ENCODE measurements around the gene GSX1.
"Not testable (repeated sequence)": the region's sequence is repeated elsewhere in the genome, so short reads cannot be mapped to it uniquely, and the experiment has no call there.

Gene GSX1

DNA sequence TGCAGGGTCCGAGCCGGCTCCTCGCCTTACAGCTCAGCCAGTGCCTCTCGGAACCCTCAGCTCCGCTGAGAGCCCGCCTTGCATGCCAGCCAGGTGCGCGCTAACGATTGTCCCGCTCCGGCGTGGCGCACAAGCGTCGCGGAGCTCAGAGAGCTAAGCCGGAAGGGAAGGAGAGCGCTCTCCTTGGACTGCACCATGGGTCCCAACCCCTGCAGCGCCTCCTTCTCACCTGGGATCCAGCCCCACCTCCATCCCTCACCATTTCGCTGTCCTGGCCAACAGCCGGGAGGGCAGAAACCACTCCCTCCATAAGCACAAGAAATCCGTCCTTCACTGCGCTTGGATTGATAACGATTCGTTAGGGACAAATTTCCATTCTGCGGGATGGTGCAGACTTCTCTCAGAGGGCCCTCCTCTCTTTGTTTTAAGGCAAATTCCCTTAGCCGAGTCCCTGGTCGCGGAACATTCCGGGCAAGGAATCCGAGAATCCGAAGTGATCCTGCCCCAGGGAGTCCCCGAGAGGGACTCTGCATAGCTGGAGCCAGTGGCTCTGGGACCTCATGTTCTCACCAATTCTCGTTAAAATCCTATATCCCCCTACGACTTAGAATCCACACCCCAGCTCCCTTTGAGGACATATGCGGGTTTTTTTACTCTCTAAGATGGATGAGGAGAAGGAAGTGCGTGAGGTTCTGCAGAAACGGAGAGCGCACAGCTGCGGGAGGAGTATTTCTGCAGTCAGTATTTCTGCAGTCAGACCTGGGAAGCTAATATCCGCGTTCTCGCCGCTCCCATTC, 2.8 kb downstream of the GSX1 start:
- DNase-seq, result no peak

DNA sequence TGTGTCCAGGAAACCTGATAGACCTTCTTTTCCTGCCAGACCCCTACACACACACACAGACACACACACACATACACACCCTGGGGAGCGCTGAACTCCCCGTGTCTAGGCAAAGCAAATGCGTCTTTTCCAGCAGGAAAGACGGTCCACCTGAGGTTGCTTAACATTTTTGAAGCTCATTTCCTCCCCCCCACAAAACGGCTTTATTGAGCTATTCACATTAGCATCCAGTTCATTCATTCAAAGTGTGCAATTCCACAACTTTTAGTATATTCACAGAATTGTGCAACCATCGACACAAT, 3.4 kb downstream of the GSX1 start:
- DNase-seq, result no peak

DNA sequence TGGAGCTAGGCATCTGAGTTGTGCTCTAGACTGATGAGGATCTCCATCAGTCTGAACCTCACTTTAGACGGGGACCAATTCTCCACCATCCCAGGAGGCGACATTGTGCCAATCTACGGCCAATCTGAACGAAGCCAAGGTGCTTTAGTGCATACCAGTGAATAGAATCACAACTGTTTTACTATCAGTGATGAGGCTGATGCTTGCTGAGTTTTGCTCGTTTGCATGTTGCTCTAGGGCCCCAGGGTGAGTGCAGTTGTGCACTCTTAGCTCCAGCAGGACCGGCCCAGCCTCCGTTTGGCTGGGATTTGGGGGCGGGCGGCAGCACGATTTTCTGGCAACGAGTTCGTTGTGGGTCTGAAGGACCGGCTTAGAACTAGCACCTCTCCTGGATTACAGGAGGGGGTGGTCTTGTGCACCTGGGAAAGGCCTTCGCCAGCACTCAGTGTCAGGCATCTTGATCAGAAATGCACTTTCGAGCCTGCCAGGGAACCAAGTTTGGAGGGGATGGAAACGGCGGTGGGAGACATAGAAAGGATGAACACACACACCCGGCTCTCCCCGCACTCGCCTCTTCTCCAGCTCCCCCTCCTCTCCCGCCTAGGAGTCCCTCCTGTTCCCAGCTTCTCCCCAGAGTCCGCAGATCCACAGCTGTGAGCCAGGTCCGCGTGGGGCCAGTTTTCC, 4.4 kb downstream of the GSX1 start:
- no peak for DNase-seq

DNA sequence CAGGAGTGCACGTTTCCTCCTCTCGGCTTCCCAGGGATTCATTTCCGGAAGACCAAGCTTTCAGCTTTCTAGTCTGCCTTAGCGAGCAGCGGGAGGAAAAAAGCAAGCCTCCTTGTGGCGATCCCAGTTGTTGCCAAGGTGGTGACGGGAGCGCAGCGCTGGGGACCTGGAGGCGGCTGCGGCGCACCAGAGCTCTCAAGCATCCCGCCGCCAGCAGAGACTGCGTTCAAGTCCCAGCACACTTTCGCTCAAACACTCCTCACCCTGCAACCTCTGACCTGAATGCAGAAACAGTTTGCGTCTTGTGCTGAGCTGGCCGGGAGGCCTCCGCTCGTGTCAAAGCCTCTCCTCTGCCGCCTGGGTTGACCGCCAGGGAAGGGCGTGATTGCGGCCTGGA, 4.9 kb downstream of the GSX1 start:
- DNase-seq, result no peak

DNA sequence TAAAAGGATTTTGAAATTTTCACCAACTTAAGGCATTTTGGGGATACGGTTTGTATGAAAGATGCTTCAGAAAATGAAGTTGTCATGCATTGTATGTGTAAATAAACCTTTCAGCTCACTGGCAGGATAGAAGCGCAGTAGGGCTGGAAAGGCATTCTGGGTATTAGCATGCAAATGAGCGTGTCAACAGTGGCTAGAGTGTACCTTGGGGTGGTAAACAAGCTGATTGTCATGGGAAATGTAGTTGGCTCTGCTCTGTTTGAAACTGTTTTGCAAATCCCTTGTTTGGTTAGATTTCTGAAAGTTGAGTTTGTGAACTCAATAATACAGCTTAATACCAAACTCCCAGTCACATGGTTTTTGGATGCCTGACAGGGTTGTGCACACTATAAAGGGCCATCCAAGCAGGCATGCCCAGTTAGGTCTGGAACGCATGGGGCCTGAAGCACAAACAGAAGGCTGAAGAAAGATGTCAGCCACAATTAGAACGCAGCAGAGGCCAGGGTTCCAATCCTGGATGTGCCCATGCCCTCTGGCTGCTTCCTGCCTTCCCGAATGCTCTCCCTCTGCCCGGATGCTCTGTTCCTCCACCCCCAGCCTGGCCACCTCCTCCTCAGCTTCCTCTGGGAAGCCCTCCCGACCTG, 14.6 kb downstream of the GSX1 start:
- DNase-seq, result no peak

DNA sequence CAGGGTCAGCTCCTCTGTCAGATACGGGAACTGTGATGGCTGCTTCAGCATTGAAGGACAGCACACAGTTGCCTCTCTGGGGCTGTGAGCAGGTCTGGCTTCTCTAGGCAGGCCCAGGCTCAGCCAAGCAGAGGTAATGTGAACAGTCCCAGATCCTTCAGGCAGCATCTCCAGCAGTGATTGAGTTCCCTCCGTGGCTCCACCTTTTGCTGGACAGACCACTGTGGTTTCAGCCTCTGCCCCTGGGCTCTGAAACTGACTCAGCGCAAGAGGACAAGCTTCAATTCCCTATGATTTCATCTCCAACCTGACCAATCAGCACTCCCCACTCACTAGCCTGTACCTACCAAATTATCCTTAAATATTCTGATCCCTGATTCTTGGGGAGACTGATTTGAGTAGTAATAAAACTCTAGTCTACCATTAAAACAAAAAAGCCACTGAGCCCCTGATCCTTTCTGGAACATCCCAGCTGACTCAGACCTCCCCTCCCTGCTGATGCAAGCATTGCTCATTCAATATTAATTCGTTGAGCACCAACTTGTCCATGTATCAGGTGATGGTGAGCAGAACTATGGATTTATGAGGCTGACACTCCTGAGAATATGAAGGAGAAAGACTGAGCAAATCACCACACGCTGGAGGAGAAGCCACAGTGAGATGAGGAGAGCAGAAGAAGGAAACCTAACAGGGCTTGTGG, 16.7 kb downstream of the GSX1 start:
- DNase-seq, result no peak

DNA sequence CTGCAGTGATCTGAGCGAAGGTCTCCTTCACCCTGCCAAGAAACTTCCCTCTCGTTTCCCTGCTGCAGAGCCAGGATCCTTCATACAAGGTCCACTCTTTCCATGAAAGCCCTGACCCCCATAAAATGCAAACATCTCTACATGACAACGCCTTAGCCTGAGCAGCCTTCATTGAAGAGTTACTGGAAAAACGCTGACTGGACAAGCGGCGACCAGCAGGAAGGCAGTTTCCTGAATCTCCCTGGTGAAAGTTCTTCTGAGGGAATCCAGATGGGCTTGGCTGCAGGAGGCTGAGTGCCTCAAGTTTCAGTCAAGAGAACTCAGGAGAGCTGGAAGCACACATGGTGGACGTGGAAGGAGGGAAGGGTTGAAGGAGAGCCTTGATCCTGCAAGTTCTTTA, 17.7 kb downstream of the GSX1 start:
- DNase-seq, result no peak

DNA sequence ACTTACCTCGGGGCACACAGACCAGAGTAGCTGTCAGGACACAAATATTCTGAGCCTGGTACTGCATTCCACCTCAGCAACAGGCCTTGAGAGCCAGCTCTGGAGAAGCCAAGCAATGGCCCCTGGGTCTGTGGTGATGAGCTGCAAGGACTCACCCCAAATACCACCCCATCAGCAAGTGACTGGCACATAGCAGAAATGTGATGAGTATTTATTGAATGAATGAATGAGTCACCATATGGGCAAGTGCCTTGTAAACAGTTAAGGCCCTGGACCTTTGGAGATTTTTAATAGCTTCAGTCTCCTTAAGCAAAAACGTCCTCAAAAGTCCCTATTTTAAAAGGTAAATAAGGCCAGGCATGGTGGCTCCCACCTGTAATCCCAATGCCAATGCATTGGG, 18.2 kb downstream of the GSX1 start:
- DNase-seq, result no peak

DNA sequence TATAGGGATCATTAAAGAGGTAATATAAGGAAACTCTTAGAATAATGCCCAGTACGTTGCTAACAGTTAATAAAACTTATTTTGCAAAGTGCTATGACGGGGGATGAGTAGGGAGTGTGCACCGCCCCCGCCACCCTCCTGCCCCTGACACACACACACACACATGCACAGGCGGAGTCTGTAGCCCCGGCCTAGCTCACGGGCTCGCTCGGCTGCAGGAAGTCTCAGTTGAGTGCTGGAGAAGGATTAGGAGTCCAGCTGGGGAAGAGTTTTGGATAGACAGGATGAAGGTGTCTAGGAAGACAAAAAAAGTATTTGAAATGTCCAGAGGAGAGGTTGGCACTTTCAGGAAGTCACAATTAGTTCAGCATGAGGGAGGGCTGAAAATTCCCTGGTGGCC, 21.5 kb downstream of the GSX1 start:
- no peak for DNase-seq

DNA sequence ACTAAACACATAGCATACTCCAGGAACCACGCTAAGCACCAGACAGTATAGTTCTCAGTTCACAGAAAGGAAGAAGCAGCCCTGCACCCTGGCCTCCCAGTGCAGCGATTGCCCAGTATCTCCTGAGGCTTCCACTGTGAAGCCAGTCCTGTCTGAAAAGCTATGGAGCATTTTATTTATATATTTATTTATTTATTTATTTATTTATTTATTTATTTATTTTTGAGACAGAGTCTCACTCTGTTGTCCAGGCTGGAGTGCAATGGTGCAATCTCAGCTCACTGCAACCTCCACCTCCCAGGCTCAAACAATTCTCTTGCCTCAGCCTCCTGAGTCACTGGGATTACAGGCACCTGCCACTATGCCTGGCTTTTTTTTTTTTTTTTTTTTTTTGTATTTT, 25.5 kb downstream of the GSX1 start:
- not testable (repeated sequence) for DNase-seq

DNA sequence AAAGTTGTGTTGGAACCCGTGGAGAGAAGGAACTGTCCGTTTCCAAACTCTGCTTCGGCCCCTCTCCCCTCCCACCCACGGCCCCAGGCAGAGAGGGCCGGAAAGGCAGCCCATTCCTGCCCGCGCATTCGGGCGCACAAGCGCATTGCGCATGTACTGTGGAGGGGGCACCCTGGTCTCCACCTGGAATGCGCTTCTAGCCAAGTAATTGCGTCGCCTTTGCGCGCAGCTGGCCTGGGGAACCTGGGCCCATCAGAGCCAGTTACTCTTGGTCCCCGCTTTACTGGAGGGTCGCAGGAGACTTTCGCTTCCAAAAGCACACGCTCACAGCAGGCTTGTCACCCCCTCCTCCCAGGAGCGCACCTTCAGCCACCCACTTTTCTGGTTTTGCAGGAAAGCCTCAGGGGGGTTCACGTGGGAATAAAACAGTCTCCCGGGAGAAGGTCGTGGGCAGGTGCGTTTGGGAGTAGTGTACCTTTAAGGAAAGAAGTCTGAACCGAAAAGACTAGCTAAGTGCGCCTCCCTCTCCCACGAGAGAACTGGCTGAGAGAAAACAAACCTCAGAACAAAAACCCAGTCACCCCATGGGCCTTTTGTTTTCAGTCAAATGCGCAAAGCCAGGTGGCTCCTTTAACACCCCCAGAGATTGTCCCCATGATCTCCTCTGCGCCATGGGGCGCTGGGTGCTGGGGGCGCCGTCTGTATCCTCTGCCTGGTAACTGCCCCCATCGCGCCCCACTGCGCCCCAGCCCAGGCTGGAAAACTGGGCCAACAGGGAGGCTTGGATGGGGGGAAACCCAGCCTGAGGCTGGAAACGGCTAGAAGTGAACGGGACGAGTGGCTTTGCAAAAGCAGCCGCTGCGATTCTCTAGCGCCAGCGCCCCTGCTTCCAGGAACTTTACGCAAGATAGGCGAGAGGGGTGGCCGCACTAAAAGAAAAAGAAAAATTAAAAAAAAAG, 28.5 kb downstream of the GSX1 start:
- DNase-seq, result no peak

DNA sequence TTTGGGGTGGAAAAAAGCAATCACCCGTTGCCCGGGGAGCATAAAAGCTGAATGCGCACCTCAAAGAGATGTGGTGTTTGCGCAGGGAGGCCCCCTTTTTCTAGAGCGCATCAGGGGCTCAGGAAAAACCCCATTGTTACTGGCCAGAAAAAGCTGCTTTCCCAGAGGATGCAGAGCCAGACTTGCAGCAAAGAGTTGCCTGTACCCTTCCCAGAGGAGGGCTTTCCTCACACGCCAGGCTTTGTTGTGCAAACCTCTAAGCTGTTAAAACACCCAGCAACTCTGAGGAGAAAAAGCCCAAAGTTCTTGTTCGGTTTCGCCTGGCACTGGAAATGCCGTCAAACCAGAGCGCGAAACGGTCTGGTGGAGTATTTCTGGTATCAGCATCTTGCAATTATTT, 29.3 kb downstream of the GSX1 start:
- no peak for DNase-seq

DNA sequence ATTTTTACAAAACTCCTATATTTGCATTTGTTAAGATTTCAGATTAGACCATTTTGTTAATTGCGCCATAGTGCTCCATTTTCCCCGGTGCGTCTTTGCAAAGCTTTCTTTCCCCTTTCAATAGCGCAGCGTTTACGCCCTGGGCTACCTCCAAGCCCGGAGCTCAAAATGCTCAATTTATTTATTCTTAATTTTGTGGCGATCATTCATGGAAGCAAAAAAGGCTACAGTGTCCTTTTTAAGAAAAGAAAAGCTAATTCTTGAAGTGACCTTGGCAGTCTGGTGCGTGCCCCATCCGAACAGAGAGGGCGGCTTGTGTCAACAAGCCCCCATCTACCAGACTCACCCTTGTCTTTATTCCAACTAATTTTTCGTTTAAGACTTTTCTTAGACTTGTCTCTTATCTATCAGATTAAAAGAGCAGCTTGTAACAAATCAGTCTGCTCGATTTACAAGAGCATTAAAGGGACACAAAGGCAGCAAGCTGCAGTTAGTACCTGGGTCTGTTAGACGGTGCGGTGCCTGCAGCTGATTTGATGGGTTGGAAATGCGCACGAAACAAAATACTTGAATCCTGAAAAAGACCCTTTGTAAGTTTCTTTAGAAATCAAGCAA, 30.1 kb downstream of the GSX1 start:
- DNase-seq, result no peak

DNA sequence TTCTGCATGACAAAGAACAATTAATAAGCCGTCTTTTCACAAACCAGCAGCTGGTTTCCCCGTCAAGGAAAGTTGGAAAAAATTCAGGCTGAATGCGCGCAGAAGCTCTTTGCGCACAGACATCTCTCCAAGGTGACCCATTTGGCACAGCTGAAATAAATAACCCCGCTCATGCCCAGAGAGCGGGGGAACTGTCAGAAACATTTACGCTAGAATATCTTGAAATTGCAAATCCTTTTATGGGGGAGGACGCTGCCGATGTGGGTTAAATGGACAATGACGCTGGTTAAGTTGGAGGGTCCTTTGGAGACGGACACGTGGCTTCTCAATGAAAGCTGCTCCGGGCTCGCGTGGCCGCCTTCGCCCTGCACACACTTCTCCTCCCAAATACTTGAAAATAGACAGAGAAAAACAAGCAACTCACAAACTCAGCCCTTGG, 30.6 kb downstream of the GSX1 start:
- DNase-seq, result no peak

DNA sequence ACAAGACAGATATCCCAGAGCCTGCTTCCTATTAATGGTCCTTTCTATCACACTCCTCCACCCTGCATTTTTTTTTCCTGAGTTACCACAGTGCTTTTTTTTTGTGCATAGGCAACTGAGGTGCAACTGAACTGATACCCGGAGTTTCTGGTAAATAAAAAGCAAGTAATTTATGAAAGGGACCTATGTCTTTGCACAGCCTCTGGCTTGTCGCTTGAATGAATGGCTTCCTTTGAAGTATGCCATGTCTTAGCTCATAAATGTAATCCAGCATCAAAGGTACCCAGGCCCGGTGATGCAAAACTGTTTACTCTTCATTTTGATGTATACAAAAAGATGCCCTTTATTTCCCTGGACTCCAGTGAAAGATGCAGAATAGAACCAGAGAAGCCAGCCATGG, 31.8 kb downstream of the GSX1 start:
- no peak for DNase-seq

DNA sequence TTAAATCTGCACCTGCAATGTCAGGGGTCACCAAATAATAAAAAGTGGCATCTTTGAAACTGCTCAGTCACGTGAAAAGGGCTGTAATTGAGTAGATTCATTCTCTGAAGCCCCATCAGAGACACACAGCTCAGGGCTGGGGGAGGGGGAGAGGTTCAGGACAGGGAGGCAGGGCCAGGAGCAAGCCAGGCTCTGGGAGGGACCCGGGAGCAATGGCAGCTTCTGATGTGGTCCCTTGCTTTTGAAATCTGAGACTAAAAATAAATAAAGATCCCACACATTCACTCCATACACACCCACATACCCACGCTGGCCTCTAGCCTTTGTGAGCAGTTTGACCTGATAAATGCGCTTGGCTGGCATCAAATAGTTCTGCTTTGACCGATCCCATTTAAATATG, 32.8 kb downstream of the GSX1 start:
- no peak for DNase-seq

DNA sequence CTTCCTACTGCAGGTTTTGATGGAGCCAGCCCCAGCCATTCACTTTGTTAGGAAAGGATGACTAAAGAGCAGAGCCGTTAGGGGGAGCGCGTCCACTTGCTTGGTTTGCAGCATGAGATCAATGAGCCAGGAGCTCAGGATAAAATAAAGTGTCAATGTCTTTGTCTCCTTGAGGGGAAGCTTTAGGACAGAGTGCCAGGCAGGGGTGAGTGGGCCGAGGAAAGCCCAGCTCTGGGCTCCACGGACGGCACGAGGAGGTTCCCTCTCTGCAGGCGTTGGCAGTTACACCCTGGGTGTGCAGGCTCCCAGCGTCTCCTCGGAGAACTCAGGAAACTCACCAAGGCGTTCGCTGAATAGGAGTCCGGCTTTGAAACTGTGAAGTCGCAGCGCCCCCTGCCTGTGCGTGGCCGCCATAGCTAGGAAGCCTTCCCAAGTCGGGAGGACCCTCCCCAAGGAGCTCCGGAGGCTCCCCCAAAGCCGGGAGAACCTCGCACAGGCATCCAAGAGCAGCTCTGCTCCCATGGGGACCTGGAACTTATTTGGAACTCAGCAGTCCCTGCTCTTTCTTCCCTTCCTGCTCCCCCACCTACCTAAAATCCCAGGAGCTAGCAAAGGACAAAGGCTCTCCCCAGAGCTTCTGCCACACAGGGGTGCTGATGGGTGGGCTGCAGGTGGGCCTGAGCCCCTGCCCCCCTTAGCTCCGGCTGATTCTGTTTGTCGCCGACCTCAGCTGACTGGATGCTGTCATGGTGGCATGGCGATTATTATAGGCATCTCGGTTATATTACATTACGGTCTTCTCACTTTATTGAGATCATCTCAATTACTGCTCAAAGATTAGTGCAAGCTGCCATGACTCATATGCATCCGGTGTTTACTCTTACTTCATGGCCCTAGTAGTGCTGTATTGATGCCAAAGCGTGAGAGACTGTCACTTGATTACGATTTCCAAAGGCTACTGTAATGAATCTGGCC, 34.4 kb downstream of the GSX1 start:
- DNase-seq, result peak; percentile 70

DNA sequence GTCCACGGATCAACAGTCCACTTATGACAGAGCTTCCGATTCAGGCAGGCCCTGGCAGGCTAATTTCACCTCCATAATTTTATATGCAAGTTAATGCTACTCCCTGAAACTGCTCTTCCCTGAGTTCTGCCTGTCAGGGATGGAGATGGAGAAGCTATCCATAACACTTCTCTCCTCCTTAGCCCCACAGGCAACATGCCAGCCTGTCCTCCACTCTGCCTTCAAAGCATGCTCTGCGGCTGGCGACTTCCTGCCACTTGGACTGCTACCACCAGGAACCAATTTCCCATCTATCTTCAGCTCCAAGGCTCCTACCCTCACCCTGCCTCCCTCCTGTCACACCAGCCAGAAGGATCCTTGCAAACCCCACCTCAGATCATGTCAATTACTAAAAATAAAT, 35.4 kb downstream of the GSX1 start:
- no peak for DNase-seq

DNA sequence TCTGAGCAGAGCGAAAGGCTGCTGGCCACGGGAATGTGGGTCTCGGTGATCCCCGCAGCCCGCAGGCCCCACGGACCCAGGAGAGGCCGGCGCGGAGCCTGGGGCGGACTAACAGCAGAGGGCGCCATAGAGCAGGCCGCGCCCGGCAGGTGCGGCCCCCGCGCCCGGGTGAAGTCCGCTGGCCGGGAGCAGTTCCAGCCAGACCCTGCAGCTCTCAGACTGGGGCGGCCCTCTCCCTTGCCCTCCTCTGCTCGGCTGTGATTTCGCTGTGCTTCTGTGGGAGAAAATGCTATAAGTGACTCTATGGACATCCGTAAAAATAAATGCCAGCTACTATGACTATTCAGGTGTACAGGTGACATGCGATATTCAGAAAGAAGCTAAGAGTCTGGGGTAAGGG, 37.7 kb downstream of the GSX1 start:
- peak; percentile 31 for DNase-seq

DNA sequence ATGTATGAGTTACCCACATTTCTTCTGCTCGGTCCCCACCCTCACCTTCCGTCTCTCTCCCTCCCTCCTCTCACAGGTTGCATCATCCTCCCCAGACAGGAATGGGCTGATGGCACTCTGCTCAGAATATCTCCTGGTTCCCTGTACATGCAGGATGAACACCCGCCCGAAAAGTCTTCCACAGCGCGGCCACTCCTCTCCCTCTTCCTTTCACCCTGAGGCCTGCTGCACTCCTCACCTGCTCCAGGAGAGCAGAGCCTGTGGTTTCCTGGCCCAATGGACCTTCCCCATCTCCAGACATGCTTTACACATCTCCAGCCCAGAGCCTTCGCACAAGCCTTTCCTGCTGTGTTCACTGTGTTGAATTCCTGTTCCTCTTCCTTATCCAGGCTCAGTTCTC, 40.9 kb downstream of the GSX1 start:
- DNase-seq, result no peak

DNA sequence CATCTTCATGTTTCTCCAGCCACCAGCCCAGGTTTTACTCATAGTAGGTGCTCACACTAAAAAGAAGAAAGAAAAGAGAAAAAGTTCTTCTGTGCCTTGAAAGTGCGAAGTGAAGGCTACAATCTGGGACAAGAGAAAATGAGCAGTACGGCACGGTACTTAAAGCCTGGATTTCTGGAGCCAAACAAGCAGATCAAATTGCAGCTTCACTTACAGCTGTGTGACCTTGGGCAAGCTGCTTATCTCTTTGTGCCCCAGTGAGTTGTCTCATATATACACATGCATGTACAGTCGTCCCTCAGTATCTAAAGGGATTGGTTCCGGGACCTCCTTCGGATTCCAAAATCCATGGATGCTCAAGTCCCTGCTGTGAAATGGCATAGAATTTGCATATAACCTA, 41.8 kb downstream of the GSX1 start:
- DNase-seq, result no peak
